Thoracic aorta (tissue), 2 donors: Measurements from ENCODE around the gene EGF. TPM values are rescaled to one million over a fixed set of nuclear protein-coding genes. Genes with fewer than 3 reads are reported as not detected.

Source experiments
- ATAC-seq: fragments of 150-250 bp; one replicate; pipeline ENCODE4 v1.8.0; 2017; ENCODE audit warnings: low read depth; ENCODE audit not compliant: insufficient number of reproducible peaks, low FRiP score
- DNase-seq: peaks from one replicate; pipeline ENCODE4 v3.0.0-alpha.2; 2020; ENCODE audit warnings: low spot score
- H3K27ac ChIP-seq, 2 donors: fragments of 200-600 bp; sonication (generic); 1 replicate in 1 of 2; 2 replicates in 1 of 2; pipeline ENCODE4 v1.5.1; 2016; ENCODE audit warnings: mild to moderate bottlenecking in 2 of 2, moderate library complexity in 2 of 2
- H3K27me3 ChIP-seq: fragments of 200-600 bp; sonication (generic); replicated peaks from 2 replicates; pipeline ENCODE4 v1.6.0; 2016; ENCODE audit warnings: mild to moderate bottlenecking; ENCODE audit not compliant: insufficient read depth
- H3K36me3 ChIP-seq: fragments of 200-600 bp; sonication (generic); one replicate; pipeline ENCODE4 v1.5.1; 2016
- H3K4me1 ChIP-seq, 2 donors: fragments of 200-600 bp; sonication (generic); 1 replicate in 1 of 2; 2 replicates in 1 of 2; pipeline versions ENCODE4 v1.5.1 to v1.6.0; 2016; ENCODE audit warnings: low read depth in 2 of 2, mild to moderate bottlenecking in 1 of 2; ENCODE audit not compliant: control insufficient read depth in 1 of 2
- H3K4me3 ChIP-seq: fragments of 200-600 bp; sonication (generic); 2 replicates; pipeline ENCODE4 v1.5.1; 2016; ENCODE audit warnings: mild to moderate bottlenecking
- H3K9me3 ChIP-seq: fragments of 200-600 bp; sonication (generic); 2 replicates; pipeline ENCODE4 v1.5.1; 2016
- total RNA-seq, 2 donors: library from RNA; depleted of rRNA; stranded (reverse); fragments of >200 nt; gene quantifications; one replicate each; pipeline versions ENCODE4 v1.1.0 to v1.2.3, GENCODE V29; 2016
- TF ChIP-seq, protein P1 (sequence below): fragments of 200-600 bp; sonication (generic); IDR thresholded peaks from one replicate; pipeline ENCODE4 v1.5.1; 2019; ENCODE audit warnings: antibody characterized with exemption

The EGF gene
- not detected for total RNA-seq

DNA sequence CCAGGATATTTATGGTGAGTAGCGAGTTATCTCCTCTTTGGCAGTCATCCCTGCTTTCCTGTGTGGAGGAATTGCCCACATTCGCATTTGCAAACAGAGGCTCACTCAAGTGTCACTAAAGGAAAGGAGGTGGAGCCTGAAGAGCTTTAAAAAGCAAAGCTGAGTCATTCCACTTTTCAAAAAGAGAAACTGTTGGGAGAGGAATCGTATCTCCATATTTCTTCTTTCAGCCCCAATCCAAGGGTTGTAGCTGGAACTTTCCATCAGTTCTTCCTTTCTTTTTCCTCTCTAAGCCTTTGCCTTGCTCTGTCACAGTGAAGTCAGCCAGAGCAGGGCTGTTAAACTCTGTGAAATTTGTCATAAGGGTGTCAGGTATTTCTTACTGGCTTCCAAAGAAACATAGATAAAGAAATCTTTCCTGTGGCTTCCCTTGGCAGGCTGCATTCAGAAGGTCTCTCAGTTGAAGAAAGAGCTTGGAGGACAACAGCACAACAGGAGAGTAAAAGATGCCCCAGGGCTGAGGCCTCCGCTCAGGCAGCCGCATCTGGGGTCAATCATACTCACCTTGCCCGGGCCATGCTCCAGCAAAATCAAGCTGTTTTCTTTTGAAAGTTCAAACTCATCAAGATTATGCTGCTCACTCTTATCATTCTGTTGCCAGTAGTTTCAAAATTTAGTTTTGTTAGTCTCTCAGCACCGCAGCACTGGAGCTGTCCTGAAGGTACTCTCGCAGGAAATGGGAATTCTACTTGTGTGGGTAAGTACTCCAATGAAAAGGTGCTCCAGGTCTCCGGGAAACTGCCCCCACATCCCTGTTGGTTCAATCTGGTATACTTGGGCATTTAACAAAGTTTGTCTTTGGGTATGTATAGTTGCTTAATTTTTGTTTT is at the start of gene EGF:
TSS of gene EGF (plus strand) at position 178 of the 890 bp plus-strand sequence. CDS start at position 631, 453 bp downstream.
- no peak within 1 kb of the TSS for H3K27ac ChIP-seq
- no peaks in the 10 kb centered on the region for H3K27me3 ChIP-seq
- no peaks in the 10 kb centered on the region for H3K36me3 ChIP-seq
- no peaks in the 10 kb centered on the region for H3K9me3 ChIP-seq
- ATAC-seq (no peak), DNase-seq (no peak)
- H3K4me3 ChIP-seq, result no peak within 1 kb of the TSS
- no peaks in the 10 kb centered on the region for H3K4me1 ChIP-seq
- TF ChIP-seq, protein P1, sequence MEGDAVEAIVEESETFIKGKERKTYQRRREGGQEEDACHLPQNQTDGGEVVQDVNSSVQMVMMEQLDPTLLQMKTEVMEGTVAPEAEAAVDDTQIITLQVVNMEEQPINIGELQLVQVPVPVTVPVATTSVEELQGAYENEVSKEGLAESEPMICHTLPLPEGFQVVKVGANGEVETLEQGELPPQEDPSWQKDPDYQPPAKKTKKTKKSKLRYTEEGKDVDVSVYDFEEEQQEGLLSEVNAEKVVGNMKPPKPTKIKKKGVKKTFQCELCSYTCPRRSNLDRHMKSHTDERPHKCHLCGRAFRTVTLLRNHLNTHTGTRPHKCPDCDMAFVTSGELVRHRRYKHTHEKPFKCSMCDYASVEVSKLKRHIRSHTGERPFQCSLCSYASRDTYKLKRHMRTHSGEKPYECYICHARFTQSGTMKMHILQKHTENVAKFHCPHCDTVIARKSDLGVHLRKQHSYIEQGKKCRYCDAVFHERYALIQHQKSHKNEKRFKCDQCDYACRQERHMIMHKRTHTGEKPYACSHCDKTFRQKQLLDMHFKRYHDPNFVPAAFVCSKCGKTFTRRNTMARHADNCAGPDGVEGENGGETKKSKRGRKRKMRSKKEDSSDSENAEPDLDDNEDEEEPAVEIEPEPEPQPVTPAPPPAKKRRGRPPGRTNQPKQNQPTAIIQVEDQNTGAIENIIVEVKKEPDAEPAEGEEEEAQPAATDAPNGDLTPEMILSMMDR, result no peak

- no peak for ATAC-seq
- H3K4me3 ChIP-seq, result no peak overlapping the region
- DNase-seq, result no peak
- no peaks in the 10 kb centered on the region for H3K4me1 ChIP-seq
- TF ChIP-seq, protein P1, result no peak
- H3K9me3 ChIP-seq, result no peaks in the 10 kb centered on the region
- no peaks in the 10 kb centered on the region for H3K27me3 ChIP-seq
- H3K36me3 ChIP-seq, result no peaks in the 10 kb centered on the region
- H3K27ac ChIP-seq, result no peak overlapping the region
Measured at GRCh38 chr4:109864134-109864533, 48.5 kb upstream of the EGF start.

- Histone ChIP-seq H3K27ac (no peak overlapping the region), H3K27me3 (no peaks in the 10 kb centered on the region), H3K36me3 (no peaks in the 10 kb centered on the region), H3K4me1 (no peaks in the 10 kb centered on the region), H3K4me3 (no peak overlapping the region), H3K9me3 (no peaks in the 10 kb centered on the region)
- ATAC-seq (no peak), DNase-seq (no peak)
- TF ChIP-seq, protein P1, result no peak
Measured at GRCh38 chr4:109870061-109870460, 42.6 kb upstream of the EGF start.

DNA sequence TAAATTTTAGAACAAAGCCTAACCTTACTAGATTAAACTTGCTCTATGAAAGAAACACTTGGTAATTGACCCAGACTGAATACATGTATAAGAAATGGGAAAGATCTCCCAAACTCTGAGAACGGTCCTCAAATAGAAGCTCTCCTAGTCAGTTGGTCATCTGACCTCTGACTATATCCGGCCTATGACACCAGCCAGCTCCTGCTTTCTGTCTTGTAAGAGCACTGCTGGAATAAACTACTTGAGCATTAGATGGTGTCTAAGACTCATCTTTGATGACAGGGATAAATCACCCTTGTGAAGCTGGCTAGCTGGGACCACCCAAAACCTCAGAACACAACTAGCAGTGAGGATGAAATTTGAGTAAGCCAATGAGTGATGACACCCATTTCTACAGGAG is 40.6 kb upstream of the EGF start:
- Histone ChIP-seq H3K4me1 (no peaks in the 10 kb centered on the region), H3K27ac (no peak overlapping the region), H3K9me3 (no peaks in the 10 kb centered on the region), H3K27me3 (no peaks in the 10 kb centered on the region), H3K4me3 (no peak overlapping the region), H3K36me3 (no peaks in the 10 kb centered on the region)
- TF ChIP-seq, protein P1, result no peak
- no peak for DNase-seq
- no peak for ATAC-seq

GRCh38 chr4:109872950-109873656 is 39.6 kb upstream of the EGF start:
- Histone ChIP-seq H3K9me3 (no peaks in the 10 kb centered on the region), H3K4me1 (no peaks in the 10 kb centered on the region), H3K27me3 (no peaks in the 10 kb centered on the region), H3K4me3 (no peak overlapping the region), H3K36me3 (no peaks in the 10 kb centered on the region), H3K27ac (no peak overlapping the region)
- TF ChIP-seq, protein P1, result no peak
- ATAC-seq, result no peak
- no peak for DNase-seq
